OCI-LY3 (cell line): ENCODE data around the gene VWA2.

ENCODE experiments used
- H2AFZ ChIP-seq: fragments of 200-600, 300-600 bp; shearing (Covaris generic); 2 replicates; pipeline ENCODE4 v1.6.0; 2014; ENCODE audit warnings: antibody characterized with exemption, low read depth, low read length
- H3K27ac ChIP-seq: fragments of 200-600, 300-600 bp; sonication (generic); 2 replicates; pipeline ENCODE4 v1.5.1; 2014; ENCODE audit warnings: mild to moderate bottlenecking, low read length, moderate library complexity, mixed read lengths
- H3K27me3 ChIP-seq: fragments of 200-600, 300-600 bp; sonication (generic); 2 replicates; pipeline ENCODE4 v1.6.1; 2014; ENCODE audit warnings: low read depth, low read length, mixed read lengths
- H3K36me3 ChIP-seq: fragments of 200-600, 300-600 bp; sonication (generic); replicated peaks from 2 replicates; pipeline ENCODE3; 2014; ENCODE audit warnings: low read depth, low read length, mixed read lengths
- H3K4me1 ChIP-seq: fragments of 300-600, 200-600 bp; sonication (generic); 2 replicates; pipeline ENCODE4 v1.6.1; 2014; ENCODE audit warnings: low read length, mixed read lengths
- H3K4me2 ChIP-seq: fragments of 200-600, 300-600 bp; sonication (generic); 2 replicates; pipeline ENCODE4 v1.6.1; 2014; ENCODE audit warnings: low read length, mixed read lengths
- H3K4me3 ChIP-seq: fragments of 300-600, 200-600 bp; sonication (generic); 2 replicates; pipeline ENCODE4 v1.5.1; 2014; ENCODE audit warnings: antibody characterized with exemption, mild to moderate bottlenecking, low read length, moderate library complexity
- H3K79me2 ChIP-seq: fragments of 300-600, 200-600 bp; shearing (Covaris generic); 2 replicates; pipeline ENCODE4 v1.6.1; 2014; ENCODE audit warnings: mild to moderate bottlenecking, low read length, mixed read lengths
- H3K9ac ChIP-seq: fragments of 300-600, 200-600 bp; shearing (Covaris generic); 2 replicates; pipeline ENCODE4 v1.6.0; 2014; ENCODE audit warnings: mild to moderate bottlenecking, low read length, moderate library complexity
- H3K9me3 ChIP-seq: fragments of 200-600, 300-600 bp; shearing (Covaris generic); 2 replicates; pipeline ENCODE4 v1.6.1; 2014; ENCODE audit warnings: low read length, mixed read lengths; ENCODE audit not compliant: insufficient read depth
- H4K20me1 ChIP-seq: fragments of 200-600, 300-600 bp; sonication (generic); 2 replicates; pipeline ENCODE4 v1.6.1; 2016; ENCODE audit warnings: low read length, mixed read lengths; ENCODE audit not compliant: insufficient read depth
- EZH2phosphoT487 ChIP-seq: fragments of 200-600 bp; shearing (Covaris generic); IDR thresholded peaks from 2 replicates; pipeline ENCODE4 v1.6.1; 2018; ENCODE audit warnings: antibody characterized with exemption, mixed run types, low read depth
- TF ChIP-seq, protein P1 (sequence below): fragments of 200-600, 300-600 bp; sonication (generic); IDR thresholded peaks from 2 replicates; pipeline ENCODE4 v1.5.1; 2014; ENCODE audit warnings: antibody characterized with exemption, low read length, low read depth

The VWA2 gene

GRCh38 chr10:114272696-114273095, 33.6 kb downstream of the VWA2 start:
- no peak overlapping the region for H3K27ac ChIP-seq
- no peaks in the 10 kb centered on the region for H3K79me2 ChIP-seq
- no peak overlapping the region for H3K4me2 ChIP-seq
- TF ChIP-seq EZH2phosphoT487, result no peak
- TF ChIP-seq, protein P1, sequence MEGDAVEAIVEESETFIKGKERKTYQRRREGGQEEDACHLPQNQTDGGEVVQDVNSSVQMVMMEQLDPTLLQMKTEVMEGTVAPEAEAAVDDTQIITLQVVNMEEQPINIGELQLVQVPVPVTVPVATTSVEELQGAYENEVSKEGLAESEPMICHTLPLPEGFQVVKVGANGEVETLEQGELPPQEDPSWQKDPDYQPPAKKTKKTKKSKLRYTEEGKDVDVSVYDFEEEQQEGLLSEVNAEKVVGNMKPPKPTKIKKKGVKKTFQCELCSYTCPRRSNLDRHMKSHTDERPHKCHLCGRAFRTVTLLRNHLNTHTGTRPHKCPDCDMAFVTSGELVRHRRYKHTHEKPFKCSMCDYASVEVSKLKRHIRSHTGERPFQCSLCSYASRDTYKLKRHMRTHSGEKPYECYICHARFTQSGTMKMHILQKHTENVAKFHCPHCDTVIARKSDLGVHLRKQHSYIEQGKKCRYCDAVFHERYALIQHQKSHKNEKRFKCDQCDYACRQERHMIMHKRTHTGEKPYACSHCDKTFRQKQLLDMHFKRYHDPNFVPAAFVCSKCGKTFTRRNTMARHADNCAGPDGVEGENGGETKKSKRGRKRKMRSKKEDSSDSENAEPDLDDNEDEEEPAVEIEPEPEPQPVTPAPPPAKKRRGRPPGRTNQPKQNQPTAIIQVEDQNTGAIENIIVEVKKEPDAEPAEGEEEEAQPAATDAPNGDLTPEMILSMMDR, result no peak
- H3K4me1 ChIP-seq, result no peaks in the 10 kb centered on the region
- no peaks in the 10 kb centered on the region for H3K9me3 ChIP-seq
- no peaks in the 10 kb centered on the region for H4K20me1 ChIP-seq
- peaks cover 5% of the 10 kb centered on the region; the same call in 1 of the 2 replicates for H3K27me3 ChIP-seq
- H3K4me3 ChIP-seq, result no peak overlapping the region
- H3K36me3 ChIP-seq, result no peaks in the 10 kb centered on the region
- H2AFZ ChIP-seq, result no peak overlapping the region
- no peak overlapping the region for H3K9ac ChIP-seq

DNA sequence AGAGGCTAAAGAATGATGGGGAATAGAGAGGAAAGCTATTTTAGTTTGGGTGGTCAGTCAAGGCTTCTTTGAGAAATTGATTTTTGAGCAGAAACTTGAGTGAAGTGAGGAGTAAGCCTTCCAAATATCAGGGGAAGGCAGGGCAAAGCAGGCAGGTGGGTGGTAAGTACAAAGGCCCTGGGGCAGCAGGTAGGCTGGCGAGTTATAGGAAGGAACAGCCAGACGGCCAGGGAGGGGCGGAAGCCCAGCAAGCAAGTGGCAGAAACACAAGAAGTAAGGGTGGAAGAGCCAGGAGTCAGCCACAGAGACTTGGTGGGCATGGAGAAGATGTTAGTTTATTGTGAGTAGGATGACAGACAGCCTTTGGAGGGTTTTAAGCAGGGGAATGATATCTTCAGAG, 34.9 kb downstream of the VWA2 start:
- H3K27me3 ChIP-seq, result peaks cover 5% of the 10 kb centered on the region; the same call in 1 of the 2 replicates
- H3K4me2 ChIP-seq, result no peak overlapping the region
- H3K79me2 ChIP-seq, result no peaks in the 10 kb centered on the region
- H3K9ac ChIP-seq, result no peak overlapping the region
- no peaks in the 10 kb centered on the region for H3K4me1 ChIP-seq
- no peak overlapping the region for H3K27ac ChIP-seq
- no peak overlapping the region for H3K4me3 ChIP-seq
- H3K9me3 ChIP-seq, result no peaks in the 10 kb centered on the region
- no peak overlapping the region for H2AFZ ChIP-seq
- no peaks in the 10 kb centered on the region for H3K36me3 ChIP-seq
- no peak for TF ChIP-seq EZH2phosphoT487
- TF ChIP-seq, protein P1, result no peak
- no peaks in the 10 kb centered on the region for H4K20me1 ChIP-seq

- no peaks in the 10 kb centered on the region for H3K9me3 ChIP-seq
- H3K79me2 ChIP-seq, result no peaks in the 10 kb centered on the region
- TF ChIP-seq, protein P1, result no peak
- no peak for TF ChIP-seq EZH2phosphoT487
- no peak overlapping the region for H3K4me3 ChIP-seq
- H3K27me3 ChIP-seq, result peaks cover 5% of the 10 kb centered on the region; the same call in 1 of the 2 replicates
- H4K20me1 ChIP-seq, result no peaks in the 10 kb centered on the region
- H3K9ac ChIP-seq, result no peak overlapping the region
- H2AFZ ChIP-seq, result no peak overlapping the region
- H3K4me2 ChIP-seq, result no peak overlapping the region
- H3K36me3 ChIP-seq, result no peaks in the 10 kb centered on the region
- no peak overlapping the region for H3K27ac ChIP-seq
- no peaks in the 10 kb centered on the region for H3K4me1 ChIP-seq
Observed at GRCh38 chr10:114274616-114275453, 35.8 kb downstream of the VWA2 start.

GRCh38 chr10:114276066-114276465, 37.0 kb downstream of the VWA2 start:
- TF ChIP-seq, protein P1, result no peak
- TF ChIP-seq EZH2phosphoT487, result no peak
- Histone ChIP-seq H4K20me1 (no peaks in the 10 kb centered on the region), H3K36me3 (no peaks in the 10 kb centered on the region), H3K27me3 (no peaks in the 10 kb centered on the region), H3K9ac (no peak overlapping the region), H3K27ac (no peak overlapping the region), H3K79me2 (no peaks in the 10 kb centered on the region), H3K9me3 (no peaks in the 10 kb centered on the region), H2AFZ (no peak overlapping the region), H3K4me1 (no peaks in the 10 kb centered on the region), H3K4me2 (no peak overlapping the region), H3K4me3 (no peak overlapping the region)
